ENCODE results near the gene CAPRIN1.

The CAPRIN1 gene

GRCh38 chr11:34146866-34147265 lies 95.3 kb downstream of the CAPRIN1 start:
- DNase-seq, result no peak

- DNase-seq, result no peak
Observed at GRCh38 chr11:34147581-34147980, 96.0 kb downstream of the CAPRIN1 start.

- DNase-seq, result no peak
Observed at GRCh38 chr11:34148504-34149165, 97.1 kb downstream of the CAPRIN1 start.

- DNase-seq, result no peak
Observed at GRCh38 chr11:34149274-34149673, 97.7 kb downstream of the CAPRIN1 start.

GRCh38 chr11:34149786-34150185 lies 98.3 kb downstream of the CAPRIN1 start:
- no peak for DNase-seq

- no peak for DNase-seq
Observed at GRCh38 chr11:34150494-34151151, 99.1 kb downstream of the CAPRIN1 start.

All from activated naive CD4-positive, alpha-beta T cell treated with Interleukin-2 at 50 U/mL for 16 hours (primary cell).